Inflammatory macrophage treated with lipopolysaccharide for 4 hours (primary cell): ENCODE results near the gene PRRX2.
"Not testable (repeated sequence)": the region's sequence is repeated elsewhere in the genome, so short reads cannot be mapped to it uniquely, and the experiment has no call there.

ENCODE experiments used
- DNase-seq: peaks from one replicate; pipeline ENCODE4 v3.0.0-alpha.2; 2020

Gene PRRX2

DNA sequence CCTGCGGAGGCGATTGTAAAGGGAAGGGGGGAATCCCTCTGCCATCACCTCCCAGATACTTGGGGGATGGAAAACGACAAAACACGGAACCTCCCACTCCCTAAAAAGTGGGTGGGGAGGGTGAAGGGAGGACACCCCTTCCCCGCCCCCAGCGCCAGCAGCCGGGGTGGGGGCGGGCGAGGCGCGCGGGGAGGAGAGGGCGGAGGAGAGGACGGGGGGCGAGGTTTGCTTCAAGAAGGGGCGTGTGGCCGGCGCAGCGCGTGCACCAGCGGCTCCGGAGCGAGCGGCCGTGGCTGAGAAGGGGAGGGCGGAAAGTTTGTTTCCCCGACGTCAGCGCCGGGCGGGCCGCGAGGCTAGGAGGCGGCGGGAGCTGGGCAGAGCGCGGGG lies at the start of gene PRRX2:
PRRX2 (plus strand) TSS at position 259 of the 387 bp plus-strand sequence. CDS start 221 bp downstream, outside the sequence.
- no peak for DNase-seq

DNA sequence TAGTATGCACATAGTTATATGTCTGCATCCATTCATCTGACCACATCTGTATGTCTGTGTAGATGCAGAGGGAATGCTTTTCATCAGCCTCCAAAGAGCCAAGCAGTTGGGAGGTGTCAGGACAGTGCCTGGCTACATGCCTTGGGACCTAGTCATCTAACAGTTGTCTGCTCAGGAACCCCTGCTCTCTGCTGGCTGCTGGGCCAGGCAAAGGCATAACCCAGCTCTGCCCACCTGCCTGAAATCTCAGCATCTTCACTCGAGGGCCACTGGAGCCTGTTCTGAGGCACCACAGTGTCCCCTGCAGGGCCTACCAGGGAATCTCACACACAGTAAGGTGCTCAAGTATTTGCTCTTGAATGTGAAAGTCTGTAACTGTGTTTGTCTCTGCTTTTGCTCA lies 48.3 kb upstream of the PRRX2 start:
- peak; percentile 44 for DNase-seq

DNA sequence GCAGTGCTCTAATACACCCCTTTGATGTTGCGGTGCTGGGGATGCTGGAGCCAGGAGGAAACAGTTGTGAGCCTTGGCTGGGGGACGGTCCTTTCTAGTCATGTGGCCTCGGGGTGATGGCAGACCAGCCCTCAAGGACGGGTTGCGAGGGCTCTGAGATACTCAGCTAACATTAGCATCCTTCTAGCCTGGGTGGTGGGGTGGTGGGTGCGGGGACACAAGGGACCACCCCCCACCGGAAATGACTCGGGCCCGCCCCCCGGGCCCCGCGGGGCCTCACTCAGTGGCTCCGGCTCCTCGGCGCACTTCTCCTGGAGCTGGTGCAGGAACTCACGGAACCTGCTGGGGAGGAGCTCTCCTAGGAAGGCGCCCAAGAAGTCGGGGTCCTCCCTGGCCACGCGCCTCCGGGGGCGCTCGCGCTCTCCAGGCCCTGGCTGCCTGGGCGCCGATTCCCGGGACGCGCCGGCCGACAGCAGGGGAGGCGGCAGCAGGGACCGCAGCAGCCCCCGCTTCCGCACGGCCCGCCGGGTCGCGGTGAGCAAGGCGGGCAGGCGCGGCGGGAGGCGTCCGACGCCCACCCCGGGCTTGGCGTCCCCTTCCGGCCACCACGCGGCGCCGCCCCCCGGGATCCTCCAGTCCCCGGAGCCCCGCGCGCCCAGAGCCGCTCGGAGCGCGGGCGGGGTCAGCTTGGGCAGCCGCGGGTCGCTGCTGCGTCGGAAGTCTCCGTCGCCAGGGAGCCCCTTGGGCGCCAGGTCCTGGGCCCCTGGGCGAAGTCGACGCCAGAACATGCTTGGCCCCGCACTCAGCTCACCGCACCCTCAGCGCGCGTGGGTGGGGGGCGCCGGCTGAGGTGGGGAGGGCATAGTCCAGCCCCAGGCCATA lies 45.4 kb upstream of the PRRX2 start:
- DNase-seq = peak; percentile 24

DNA sequence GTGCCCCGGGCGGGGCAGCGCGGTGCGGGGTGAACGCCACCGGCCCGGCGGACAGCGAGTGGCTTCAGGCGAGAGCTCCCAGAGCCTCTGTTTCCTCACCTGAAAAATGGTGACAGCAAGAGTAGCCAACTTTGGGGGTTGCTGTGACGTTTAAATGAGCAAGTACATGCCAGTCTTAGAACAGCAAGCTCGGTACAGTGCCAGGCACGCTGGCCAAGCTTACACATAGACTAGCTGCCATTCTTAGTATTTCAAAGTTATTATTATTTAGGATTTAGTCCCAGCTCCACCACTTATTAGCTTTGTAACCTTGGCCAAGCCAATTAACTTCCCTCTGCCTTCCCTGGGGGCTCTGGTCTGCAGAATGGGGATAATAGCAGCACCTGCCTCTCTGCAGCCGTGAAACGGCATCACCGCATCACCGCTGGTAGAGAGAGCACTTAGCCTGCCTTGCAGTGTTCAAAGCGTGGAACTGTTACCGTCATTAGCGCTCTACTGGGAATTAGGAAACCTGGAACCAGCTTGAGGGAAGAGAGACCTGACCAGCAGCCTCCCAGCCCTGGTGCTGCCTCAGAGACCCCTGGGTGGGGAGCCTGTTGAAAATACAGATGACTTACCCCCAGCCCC lies 44.7 kb upstream of the PRRX2 start, which contains the start of gene C9orf50:
C9orf50 (minus strand) TSS at position 433 of the 627 bp plus-strand sequence. CDS start 527 bp downstream, outside the sequence.
- DNase-seq = no peak

DNA sequence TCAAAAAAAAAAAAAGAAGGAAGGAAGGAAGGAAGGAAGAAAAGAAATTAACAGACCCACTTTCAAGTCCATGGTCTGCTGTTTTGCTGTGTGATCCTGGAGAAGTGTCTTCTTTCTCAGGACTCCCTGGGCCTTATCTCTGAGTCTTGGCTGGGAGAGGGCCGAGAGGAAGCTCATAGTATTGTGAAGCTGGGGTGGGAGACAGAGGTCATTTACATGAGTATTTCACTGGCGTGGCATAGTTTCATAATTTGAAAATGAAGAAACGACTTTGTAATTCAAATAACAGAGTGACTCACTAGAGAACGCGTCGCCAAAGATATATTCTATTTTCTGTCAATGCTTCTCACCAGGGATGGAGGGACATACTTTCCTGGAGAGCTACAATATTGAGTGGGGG lies 42.1 kb upstream of the PRRX2 start:
- DNase-seq = peak; percentile 93

DNA sequence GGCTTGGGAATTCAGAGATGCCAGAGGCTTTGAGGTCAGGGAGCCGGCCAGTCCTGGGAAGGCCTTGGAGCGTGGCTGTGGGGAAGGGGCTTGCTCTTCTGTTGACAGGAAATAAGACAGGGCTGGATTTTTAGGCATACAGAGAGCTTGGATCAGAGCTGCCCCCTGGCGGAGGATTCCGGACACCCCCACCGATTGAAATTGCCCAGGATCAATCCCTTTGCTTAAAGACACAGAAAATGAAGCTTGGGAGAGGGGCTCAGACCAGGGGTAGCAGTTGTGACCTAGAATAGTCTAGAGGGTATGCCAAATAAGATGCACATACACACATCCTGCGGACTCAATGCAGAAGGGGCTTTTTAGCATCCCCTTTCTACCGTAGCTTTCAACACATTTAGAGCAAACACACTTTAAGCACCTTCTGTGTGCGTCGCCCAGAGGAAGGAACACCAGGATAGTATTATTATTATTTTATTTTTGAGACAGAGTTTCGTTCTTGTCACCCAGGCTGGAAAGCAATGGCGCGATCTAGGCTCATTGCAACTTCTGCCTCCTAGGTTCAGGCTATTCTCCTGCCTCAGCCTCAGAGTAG lies 41.2 kb upstream of the PRRX2 start:
- DNase-seq = peak; percentile 46

DNA sequence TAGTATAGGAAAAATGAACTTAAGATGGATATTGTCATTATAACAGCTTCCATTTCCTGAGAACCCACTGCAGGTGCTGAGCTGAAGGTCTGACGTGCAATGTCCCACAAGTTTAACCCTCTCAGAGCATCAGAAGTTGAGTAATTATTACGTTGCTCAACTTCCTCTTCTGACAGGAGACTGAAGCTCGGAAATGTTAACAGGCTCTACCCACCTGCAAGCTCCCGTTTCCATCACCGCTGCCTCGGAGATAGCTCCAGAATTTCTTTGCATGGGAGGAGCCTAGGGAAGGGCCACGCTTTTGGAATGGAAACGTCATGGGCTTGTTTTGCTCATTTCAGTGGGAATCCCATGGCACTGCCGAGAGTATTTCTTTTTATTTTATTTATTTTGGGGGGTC lies 40.5 kb upstream of the PRRX2 start:
- peak; percentile 81 for DNase-seq

DNA sequence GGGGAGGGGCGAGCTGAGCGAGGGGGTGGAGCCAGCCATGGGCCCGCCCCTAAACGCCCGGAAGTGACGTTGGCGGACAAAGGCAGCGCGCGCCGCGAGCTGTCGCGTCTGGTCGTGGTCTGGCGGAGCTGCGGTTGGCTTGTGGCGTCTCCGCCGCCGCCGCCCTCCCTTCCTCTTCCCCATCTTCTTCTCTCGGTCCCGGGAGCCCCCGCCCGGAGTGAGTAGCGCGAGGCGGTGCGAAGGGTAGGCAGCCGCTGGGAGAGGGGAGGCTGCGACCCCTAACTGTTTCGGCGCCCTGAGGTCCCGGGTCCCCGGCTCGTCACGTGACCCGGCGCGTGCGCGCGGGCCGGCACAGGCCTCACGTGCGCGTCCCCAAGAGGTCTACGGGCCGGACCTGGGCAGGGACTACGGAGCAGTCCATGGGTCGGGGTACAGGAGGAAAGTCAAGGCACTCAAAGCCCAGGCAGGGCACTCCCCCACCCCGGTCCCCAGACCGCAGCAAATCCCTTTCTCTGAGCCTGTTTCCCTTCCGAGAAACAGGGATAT lies 39.3 kb upstream of the PRRX2 start, which contains the start of gene NTMT1:
NTMT1 (plus strand) TSS at position 85 of the 546 bp plus-strand sequence. CDS start 6,541 bp downstream, outside the sequence.
- peak; percentile 88 for DNase-seq

DNA sequence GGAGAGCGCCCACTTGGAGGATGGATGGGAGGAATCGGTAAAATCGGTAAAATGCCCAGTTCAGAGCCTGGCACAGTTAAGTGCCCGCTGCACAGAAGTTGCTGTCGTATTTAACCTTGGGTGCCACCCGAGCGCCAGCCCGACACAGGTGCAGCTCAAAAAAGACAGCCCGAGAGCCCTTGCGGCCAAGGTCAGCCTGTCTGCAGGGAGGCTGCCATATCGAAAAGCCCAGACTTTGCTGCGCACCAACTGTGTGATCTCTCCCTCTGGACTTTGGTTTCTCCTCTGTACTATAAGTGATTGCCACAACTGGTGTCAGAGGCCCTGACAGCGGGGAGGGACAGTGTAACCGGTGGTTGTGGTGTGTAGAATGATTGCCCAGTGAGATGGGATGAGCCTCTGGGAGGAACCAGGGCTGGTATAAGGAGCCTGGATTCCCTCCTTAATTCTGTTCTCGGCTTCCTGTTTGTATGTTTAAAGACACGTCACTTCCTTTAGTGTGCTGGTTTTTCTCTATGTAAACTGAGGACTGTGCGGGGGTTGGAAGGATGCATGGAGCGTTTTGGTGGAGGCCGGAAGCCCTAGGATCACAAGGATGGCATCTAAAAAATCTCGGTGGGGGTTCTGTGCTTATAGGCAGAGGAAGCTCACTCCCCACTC lies 38.7 kb upstream of the PRRX2 start:
- DNase-seq = peak; percentile 29

DNA sequence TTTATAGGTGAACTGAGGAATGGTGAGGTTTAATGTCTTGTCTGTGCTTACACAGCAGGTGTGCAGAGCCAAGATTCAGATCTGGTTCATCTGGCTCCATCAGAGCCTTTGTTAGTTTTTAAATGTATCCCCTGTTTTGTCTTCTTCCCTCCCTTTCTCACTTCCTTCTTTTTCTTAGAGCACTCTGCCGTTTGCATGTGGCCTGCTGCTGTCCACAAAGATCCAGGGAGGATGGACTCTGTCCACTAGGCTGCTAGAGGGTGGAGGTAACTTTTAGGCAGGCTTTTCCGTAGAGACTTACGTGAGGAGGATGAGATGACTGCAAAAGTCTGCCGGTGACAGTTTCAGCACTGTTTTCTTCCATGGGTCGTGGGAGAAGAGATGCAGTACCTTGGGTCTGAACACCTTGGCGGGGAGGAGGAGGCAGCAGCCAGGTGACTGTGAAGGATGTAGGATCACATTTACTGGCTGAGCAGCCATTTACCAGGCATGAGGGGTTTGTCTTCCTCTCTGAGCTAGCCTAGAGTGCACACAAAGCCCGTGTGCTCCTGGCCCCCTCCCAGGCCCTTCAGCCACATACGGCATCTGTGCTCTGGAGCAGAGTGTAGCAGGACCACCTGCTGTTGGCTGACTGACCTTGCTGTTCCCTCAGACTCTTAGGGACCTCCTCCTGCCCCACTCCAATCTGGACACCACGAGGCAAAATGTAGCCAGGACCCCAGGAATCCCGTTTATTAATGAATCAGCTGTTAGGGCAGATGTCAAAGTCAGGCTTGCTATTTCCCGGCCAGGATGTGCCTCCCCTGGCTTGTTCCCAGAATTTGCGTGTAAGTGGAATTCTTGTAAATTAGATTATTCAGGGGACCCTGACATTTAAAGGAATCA lies 37.6 kb upstream of the PRRX2 start:
- no peak for DNase-seq

DNA sequence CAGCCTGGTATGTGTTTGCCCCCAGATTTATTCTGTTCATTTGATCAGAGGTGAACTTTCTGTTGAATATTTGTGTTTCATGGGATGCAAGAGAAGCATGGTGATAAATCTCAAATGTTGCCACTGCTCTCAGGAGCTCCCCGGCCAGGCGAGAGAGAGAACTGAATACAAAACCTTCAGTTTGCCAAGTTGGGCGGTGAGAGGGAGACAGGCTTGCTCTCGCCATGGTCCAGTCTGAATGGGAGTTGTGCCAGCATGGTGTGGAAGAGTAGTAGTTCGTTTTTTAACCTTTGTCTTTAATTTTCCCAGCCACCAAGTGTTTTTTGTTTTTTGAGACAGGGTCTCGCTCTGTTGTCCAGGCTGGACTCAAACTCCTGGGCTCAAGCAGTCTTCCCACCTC lies 36.7 kb upstream of the PRRX2 start:
- no peak for DNase-seq

DNA sequence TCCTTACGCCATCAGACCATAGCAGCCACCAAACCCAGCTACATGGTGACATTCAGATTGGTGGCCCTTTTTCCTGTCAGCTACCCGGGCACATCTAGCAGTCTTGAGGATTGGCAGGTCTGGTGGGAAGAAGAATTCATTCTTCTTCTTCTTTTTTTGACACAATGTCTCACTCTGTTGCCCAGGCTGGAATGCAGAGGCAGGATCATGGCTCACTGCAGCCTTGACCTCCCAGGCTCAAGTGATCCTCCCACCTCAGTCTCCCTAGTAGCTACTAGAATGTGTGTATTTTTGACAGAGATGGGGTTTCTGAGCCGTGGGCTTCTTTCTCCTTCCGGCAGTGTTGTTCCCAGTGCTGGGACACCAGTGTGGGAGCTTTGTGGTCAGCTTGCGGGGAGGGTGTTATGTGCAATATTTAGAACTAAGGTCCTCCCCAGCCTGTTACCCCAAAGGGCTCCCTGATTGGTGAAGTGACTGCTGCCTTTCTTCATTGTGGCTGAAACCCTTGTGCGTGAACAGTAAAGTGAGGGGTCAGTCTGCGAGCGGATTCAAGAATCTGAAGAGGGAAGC lies 36.1 kb upstream of the PRRX2 start:
- no peak for DNase-seq

DNA sequence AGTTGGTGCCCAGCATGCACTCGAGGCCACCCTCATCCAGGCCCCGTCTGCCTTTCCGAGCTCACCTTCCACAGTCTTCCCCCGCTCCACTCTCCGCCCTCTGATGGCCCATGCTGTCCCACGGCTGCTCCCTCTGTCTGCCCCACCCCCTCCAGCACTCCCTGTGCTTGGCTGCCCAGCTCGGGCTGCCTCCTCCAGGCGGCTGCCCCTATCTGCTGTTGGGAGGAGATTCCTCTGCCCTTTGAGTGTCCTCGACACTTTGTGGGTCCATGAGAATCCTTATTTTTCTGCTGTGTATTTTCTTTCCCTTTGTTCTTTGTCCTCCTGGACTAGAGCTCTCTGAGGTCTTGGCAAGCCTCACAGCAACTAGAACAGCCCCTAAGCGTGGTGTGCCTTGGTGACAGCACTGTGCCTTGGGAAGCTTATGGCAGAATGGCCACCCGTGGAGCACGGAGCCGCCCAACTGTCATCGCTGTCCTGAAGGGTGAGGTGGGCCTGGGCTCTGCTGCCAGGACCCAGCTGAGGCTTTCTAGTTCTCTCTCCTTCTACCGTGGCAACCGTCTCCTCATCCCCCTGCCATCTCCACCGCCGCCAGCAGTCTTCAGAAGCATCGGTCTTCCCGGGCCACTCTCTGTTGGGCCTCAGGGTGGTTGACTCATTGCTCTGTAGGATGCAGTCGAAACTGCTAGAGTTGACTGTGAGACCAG lies 34.3 kb upstream of the PRRX2 start:
- peak; percentile 29 for DNase-seq

DNA sequence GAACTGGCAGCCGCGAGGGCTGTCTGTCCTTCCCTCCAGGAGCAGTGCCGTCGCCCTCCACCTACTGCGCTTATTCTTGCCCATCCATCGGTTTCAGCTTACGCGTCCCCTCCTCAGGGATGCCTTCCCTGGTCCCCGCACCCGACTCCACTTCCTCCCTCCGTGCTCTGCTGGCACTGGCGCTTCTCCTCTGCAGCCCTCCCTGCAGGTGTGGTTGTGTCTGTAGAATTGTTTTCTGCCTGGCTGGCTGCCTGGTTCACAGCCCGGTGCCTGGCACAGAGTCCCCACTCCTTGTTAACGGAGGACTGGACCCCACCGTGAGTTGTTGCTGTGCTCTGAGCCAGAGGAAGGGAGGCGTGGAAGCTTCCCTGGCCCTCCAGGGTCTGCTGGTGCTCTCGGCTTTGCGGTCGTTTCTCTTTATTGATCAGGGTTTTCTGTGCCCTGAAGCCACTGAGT lies 33.7 kb upstream of the PRRX2 start:
- no peak for DNase-seq

DNA sequence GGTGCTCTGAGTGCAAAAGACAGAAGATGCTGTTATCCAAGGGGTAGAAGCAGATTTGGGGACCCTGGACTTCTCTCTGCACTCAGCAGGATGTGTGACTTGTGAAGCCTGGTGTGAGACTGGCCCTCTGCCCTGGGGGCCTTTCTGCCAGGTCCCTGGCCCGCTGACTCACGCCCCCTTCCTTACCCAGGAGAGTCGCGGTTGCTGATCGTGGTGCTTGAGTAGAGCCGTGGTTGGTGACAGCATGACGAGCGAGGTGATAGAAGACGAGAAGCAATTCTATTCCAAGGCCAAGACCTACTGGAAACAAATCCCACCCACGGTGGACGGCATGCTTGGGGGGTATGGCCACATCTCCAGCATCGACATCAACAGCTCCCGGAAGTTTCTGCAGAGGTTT lies 33.0 kb upstream of the PRRX2 start:
- no peak for DNase-seq

DNA sequence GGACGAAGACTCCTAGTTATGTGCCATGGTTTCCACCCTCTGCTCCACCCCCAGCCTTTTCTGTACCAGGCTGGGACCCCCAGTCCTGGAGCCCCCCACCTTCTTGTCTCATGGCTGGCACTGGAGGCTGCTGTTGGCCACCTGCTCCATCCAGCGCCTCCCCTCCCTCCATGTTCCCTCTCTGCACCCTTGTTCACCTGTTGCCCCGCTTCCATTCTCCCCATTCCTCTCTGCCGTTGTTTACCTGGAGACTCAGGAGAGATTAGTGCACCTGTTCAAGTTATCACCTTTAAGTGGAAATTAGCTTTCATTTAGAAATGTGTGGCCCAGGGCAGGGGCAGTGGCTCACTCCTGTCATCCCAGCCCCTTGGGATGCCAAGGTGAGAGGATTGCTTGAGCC lies 32.2 kb upstream of the PRRX2 start:
- DNase-seq = no peak

DNA sequence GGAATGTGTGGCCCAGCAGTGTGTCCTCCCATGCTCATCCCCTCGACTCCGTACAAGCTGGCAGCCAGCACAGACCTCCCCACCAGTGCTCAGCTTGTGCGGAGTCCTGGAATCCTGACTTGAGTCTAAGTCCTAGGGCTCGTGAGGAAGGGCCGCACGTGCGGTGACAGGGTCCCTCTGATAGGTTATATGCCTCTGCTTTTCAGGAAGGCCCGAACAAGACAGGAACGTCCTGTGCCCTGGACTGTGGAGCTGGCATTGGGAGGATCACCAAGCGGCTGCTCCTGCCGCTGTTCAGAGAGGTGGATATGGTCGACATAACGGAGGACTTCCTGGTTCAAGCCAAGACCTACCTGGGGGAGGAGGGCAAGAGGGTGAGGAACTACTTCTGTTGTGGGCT lies 31.6 kb upstream of the PRRX2 start:
- no peak for DNase-seq

DNA sequence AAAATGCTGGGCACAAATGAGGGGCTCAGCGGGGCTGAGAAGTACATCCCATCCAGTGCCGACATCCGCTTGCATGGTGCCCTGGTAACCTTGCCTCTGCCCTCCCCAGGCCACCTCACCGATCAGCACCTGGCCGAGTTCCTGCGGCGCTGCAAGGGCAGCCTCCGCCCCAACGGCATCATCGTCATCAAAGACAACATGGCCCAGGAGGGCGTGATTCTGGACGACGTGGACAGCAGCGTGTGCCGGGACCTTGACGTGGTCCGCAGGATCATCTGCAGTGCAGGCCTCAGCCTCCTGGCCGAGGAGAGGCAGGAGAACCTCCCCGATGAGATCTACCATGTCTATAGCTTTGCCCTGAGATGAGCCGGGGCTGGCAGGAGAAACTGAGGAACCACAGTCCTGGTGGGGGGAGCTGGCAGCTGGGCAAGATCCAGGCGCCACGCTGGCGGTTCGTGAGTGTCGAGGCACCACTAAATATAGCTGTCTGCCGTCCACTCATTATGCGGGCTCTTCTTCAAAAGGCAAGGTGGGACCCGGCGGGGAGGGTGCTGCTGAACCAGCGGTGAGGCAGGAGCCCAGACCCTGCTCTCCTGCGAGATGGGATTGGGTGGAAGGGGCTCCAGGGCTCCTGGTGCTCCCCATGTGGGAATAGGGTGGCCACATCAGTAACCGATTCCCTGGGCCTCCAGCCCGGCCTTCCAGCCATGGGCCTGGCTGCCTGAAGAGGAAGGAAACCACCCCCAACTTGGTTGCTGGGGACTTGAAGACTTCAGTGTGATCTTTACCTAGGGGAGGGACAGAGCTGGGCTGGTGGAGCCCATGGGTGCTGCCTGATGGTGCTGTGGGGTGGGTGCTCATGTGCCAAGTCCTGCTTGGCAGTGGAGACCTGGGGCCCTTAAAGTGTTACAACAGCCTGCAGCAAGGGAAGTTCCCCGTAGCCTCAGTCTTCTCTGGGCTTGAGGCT lies 30.1 kb upstream of the PRRX2 start:
- no peak for DNase-seq

DNA sequence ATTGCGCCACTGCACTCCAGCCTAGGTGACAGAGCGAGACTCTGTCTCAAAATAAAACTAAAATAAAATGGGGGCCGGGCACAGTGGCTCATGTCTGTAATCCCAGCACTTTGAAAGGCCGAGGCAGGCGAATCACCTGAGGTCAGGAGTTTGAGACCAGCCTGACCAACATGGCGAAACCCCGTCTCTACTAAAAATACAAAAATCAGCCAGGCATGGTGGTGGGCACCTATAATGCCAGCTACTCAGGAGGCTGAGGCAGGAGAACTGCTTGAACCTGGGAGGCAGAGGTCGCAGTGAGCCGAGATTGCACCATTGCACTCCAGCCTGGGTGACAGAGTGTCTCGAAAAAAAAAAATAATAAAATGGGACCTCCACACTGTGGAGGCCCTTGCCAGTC lies 29.1 kb upstream of the PRRX2 start:
- DNase-seq = not testable (repeated sequence)
